ENCODE measurements around the gene MGAT5B. TPM values are rescaled to one million over a fixed set of nuclear protein-coding genes. Genes with fewer than 3 reads are reported as not detected.
"Not testable (repeated sequence)": the region's sequence is repeated elsewhere in the genome, so short reads cannot be mapped to it uniquely, and the experiment has no call there.

The MGAT5B gene
- total RNA-seq, 1 donor from 2014 or later, result 7.4 TPM

- DNase-seq, result no peak
- H3K27ac Mint-ChIP-seq, result peak overlapping the region; percentile 80
- CTCF ChIA-PET, result interaction anchor here (1.4 to 1.8 kb wide), 3 partner anchors 14 to 102 kb away, joined by 4 to 12 read pairs (median 4); partner anchors contain the start of gene MGAT5B
- intact Hi-C loops (cut with micrococcal nuclease), result loop anchor here (1.0 kb wide), 3 partner anchors 11 to 232 kb away; partner anchors contain the start of gene SRSF2
- H3K4me3 Mint-ChIP-seq, result peak overlapping the region; percentile 84
- TF ChIP-seq, protein P1, sequence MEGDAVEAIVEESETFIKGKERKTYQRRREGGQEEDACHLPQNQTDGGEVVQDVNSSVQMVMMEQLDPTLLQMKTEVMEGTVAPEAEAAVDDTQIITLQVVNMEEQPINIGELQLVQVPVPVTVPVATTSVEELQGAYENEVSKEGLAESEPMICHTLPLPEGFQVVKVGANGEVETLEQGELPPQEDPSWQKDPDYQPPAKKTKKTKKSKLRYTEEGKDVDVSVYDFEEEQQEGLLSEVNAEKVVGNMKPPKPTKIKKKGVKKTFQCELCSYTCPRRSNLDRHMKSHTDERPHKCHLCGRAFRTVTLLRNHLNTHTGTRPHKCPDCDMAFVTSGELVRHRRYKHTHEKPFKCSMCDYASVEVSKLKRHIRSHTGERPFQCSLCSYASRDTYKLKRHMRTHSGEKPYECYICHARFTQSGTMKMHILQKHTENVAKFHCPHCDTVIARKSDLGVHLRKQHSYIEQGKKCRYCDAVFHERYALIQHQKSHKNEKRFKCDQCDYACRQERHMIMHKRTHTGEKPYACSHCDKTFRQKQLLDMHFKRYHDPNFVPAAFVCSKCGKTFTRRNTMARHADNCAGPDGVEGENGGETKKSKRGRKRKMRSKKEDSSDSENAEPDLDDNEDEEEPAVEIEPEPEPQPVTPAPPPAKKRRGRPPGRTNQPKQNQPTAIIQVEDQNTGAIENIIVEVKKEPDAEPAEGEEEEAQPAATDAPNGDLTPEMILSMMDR (IDR thresholded peaks at IDR 0.05), result no peak
- H3K27me3 Mint-ChIP-seq, result peaks cover 28% of the 10 kb centered on the region
- peaks cover 28% of the 10 kb centered on the region for H3K4me1 Mint-ChIP-seq
- no peaks in the 10 kb centered on the region for H3K9me3 Mint-ChIP-seq
- POLR2A ChIA-PET, result interaction anchor here (0.6 to 4.5 kb wide), 23 partner anchors 9 to 1126 kb away, joined by 3 to 49 read pairs (median 4); partner anchors contain the start of genes MGAT5B, SEC14L1 and TNRC6C
- no peak for ATAC-seq (ENCODE audit: low read depth)
- H3K36me3 Mint-ChIP-seq (ENCODE audit: low read depth), result no peaks in the 10 kb centered on the region
Measured at GRCh38 chr17:76969598-76970172, 101.5 kb downstream of the MGAT5B start.

GRCh38 chr17:76970228-76970627, 102.0 kb downstream of the MGAT5B start:
- ATAC-seq (ENCODE audit: low read depth); H3K9me3 Mint-ChIP-seq; DNase-seq; H3K36me3 Mint-ChIP-seq (ENCODE audit: low read depth); H3K4me3 Mint-ChIP-seq; H3K27ac Mint-ChIP-seq; intact Hi-C loops (cut with micrococcal nuclease); CTCF ChIA-PET: not testable (repeated sequence)
- peaks cover 28% of the 10 kb centered on the region for H3K4me1 Mint-ChIP-seq
- POLR2A ChIA-PET, result interaction anchor here (0.6 to 4.5 kb wide), 4 partner anchors 9 to 28 kb away, joined by 3 to 49 read pairs (median 17); no protein-coding TSS in a partner anchor
- peaks cover 26% of the 10 kb centered on the region for H3K27me3 Mint-ChIP-seq

DNA sequence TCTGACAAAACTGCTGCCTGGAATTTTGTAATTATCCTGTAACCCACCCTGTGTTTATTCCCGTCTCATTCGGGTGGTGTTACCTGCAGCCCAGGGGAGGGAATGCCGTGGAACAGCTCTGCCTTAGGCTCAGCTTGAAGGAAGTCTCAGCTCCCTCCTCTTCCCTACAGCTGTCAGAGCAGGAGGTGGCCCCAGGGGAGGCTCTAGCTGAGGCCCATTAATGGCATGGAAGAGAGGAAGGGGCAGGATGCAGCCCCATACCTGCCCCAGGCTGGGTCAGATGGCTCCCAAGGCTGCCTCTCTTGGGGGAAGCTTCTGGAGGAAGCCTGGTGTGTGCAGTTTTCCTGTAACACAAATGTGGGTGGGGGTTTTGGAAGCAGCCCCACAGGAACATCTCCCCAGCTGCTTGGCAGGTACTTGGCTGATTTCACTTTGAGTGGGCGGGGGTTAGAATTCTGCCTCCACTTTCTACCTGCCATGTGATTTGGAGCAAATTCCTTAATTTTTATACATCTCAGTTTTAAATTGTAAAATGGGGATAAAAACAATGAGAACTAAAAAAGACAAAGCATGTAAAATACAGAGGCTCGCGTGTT, 103.9 kb downstream of the MGAT5B start:
- Mint-ChIP-seq H3K27ac (no peak overlapping the region), H3K4me1 (peaks cover 28% of the 10 kb centered on the region), H3K9me3 (peaks cover 10% of the 10 kb centered on the region), H3K4me3 (no peak overlapping the region), H3K36me3 (ENCODE audit: low read depth) (no peaks in the 10 kb centered on the region), H3K27me3 (peaks cover 18% of the 10 kb centered on the region)
- TF ChIP-seq, protein P1 (IDR thresholded peaks at IDR 0.05), result no peak
- intact Hi-C loops (cut with micrococcal nuclease), result no loop called here
- POLR2A ChIA-PET, result interaction anchor here (0.6 kb wide), 1 partner anchor 22 kb away, joined by 5 read pairs; no protein-coding TSS in a partner anchor
- ATAC-seq (ENCODE audit: low read depth) (no peak), DNase-seq (no peak)
- CTCF ChIA-PET, result no interaction called here

DNA sequence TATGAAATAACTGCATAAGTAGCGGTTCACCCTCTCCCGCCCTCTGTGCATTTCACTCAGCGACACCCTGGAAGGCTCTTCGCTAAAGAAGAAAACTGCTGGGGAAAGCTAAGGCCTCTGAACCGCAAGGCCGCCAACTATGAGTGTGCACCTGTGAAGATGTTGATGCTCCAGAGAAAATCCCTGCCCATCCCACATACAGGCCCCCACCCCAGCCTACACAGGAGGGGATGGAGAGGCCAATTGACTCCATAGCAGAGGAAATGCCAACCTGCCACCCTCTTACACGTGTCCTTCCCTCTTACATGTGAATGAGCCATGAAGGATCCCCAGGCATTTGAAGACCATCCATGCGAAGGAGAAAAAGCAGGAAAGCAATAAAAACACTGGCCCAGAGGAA, 104.8 kb downstream of the MGAT5B start:
- ChIA-PET POLR2A (interaction anchor here (0.6 to 0.9 kb wide), 2 partner anchors 23 to 33 kb away, joined by 4 to 10 read pairs; no protein-coding TSS in a partner anchor), CTCF (interaction anchor here (1.4 kb wide), 1 partner anchor 83 kb away, joined by 3 read pairs; no protein-coding TSS in a partner anchor)
- H3K4me1 Mint-ChIP-seq, result peaks cover 23% of the 10 kb centered on the region
- ATAC-seq (ENCODE audit: low read depth), result no peak
- H3K27me3 Mint-ChIP-seq, result peaks cover 11% of the 10 kb centered on the region
- TF ChIP-seq, protein P1 (IDR thresholded peaks at IDR 0.05), result no peak
- H3K36me3 Mint-ChIP-seq (ENCODE audit: low read depth), result peaks cover 2% of the 10 kb centered on the region
- DNase-seq, result no peak
- H3K4me3 Mint-ChIP-seq, result no peak overlapping the region
- peaks cover 14% of the 10 kb centered on the region for H3K9me3 Mint-ChIP-seq
- no peak overlapping the region for H3K27ac Mint-ChIP-seq
- intact Hi-C loops (cut with micrococcal nuclease), result no loop called here

DNA sequence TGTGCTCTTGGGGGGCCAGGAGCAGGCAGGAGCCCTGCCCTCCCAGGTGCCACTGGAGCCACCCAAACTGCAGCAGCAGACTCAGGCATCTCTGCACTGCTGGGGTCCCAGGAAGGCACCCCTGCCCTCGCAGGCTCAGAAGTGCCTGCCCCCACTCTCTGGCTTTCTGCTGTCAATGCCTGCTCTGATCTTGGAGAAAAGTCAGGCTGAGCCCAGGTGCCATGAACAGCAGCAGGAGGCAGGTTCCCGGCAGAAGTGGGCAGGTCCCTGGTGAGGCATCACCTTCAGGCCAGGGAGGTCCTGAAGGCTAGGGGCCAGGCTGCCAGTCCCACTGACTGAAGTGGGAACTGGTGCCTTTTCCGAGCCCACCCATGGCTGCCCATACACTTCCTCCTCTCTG, 106.5 kb downstream of the MGAT5B start:
- Mint-ChIP-seq H3K27ac (no peak overlapping the region), H3K36me3 (ENCODE audit: low read depth) (peaks cover 2% of the 10 kb centered on the region), H3K4me1 (peaks cover 6% of the 10 kb centered on the region), H3K27me3 (peaks cover 7% of the 10 kb centered on the region), H3K4me3 (no peak overlapping the region), H3K9me3 (peaks cover 22% of the 10 kb centered on the region)
- no peak for ATAC-seq (ENCODE audit: low read depth)
- ChIA-PET CTCF (no interaction called here), POLR2A (no interaction called here)
- no peak for DNase-seq
- intact Hi-C loops (cut with micrococcal nuclease), result no loop called here
- TF ChIP-seq, protein P1 (IDR thresholded peaks at IDR 0.05), result no peak

DNA sequence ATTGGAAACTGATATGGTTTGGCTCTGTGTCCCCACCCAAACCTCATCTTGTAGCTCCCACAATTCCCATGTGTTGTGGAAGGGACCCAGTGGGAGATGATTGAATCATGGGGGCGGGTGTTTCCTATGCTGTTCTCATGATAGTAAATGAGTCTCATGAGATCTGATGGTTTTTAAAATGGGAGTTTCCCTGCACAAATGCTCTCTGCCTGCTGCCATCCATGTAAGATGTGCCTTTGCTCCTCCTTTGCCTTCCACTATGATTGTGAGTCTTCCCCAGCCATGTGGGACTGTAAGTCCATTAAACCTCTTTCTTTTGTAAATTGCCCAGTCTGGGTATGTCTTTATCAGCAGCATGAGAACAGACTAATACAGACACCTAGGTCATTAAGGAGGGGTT, 109.8 kb downstream of the MGAT5B start:
- Mint-ChIP-seq H3K9me3 (peaks cover 22% of the 10 kb centered on the region), H3K27me3 (peaks cover 13% of the 10 kb centered on the region)
- POLR2A ChIA-PET; intact Hi-C loops (cut with micrococcal nuclease); H3K27ac Mint-ChIP-seq; DNase-seq; CTCF ChIA-PET; H3K36me3 Mint-ChIP-seq (ENCODE audit: low read depth); H3K4me1 Mint-ChIP-seq; ATAC-seq (ENCODE audit: low read depth); H3K4me3 Mint-ChIP-seq: not testable (repeated sequence)

Measured in activated B cell treated with CpG ODN at 0.5 μM for 24 hours (primary cell).